Upper lobe of left lung (tissue), 6 donors: ENCODE data around the gene UNC119. TPM values are rescaled to one million over a fixed set of nuclear protein-coding genes. Genes with fewer than 3 reads are reported as not detected.

Experiments used
- ATAC-seq, 2 donors: fragments of 200-7000 bp; cut with Tn5 transposase; one replicate each; pipeline ENCODE4 v1.9.1; 2022; ENCODE audit warnings: mild to moderate bottlenecking in 2 of 2, moderate library complexity in 2 of 2; ENCODE audit not compliant: low FRiP score in 2 of 2
- DNase-seq, 2 donors: peaks; one replicate each; pipeline ENCODE4 v3.0.0-alpha.2; 2019 to 2020
- H3K27ac ChIP-seq, 4 donors: fragments of 200-600 bp; sonication (generic); one replicate each; pipeline ENCODE4 v1.5.1; 2016 to 2019
- H3K27me3 ChIP-seq, 4 donors: fragments of 200-600 bp; sonication (generic); one replicate each; pipeline ENCODE4 v1.5.1; 2017 to 2019
- H3K36me3 ChIP-seq, 4 donors: fragments of 200-600 bp; sonication (generic); one replicate each; pipeline ENCODE4 v1.5.1; 2016 to 2019
- H3K4me1 ChIP-seq, 4 donors: fragments of 200-600 bp; sonication (generic); one replicate each; pipeline ENCODE4 v1.5.1; 2018 to 2019
- H3K4me3 ChIP-seq, 4 donors: fragments of 200-600 bp; sonication (generic); one replicate each; pipeline ENCODE4 v1.5.1; 2017 to 2019; ENCODE audit warnings: mild to moderate bottlenecking in 2 of 4, moderate library complexity in 1 of 4
- H3K9me3 ChIP-seq, 4 donors: fragments of 200-600 bp; sonication (generic); one replicate each; pipeline ENCODE4 v1.5.1; 2018 to 2019
- CTCF ChIP-seq, 6 experiments: fragments of 450-650 bp in 4 of 6; fragments of 200-600 bp in 2 of 6; sonication (generic) in 2 of 6; IDR thresholded peaks; one replicate each; pipeline ENCODE4 v1.5.1; 2016 to 2019; ENCODE audit warnings: antibody characterized with exemption in 6 of 6
- EP300 ChIP-seq, 4 donors: sonication (generic); formaldehyde crosslinking; IDR thresholded peaks; one replicate each; pipeline ENCODE4 v1.5.1; 2017; ENCODE audit warnings: antibody characterized with exemption in 4 of 4, control low read depth in 2 of 4
- POLR2A ChIP-seq, 4 donors: fragments of 450-650 bp; IDR thresholded peaks; one replicate each; pipeline ENCODE4 v1.5.1; 2016 to 2017; ENCODE audit warnings: antibody characterized with exemption in 4 of 4, mild to moderate bottlenecking in 2 of 4
- POLR2AphosphoS5 ChIP-seq, 2 donors: sonication (generic); formaldehyde crosslinking; IDR thresholded peaks; one replicate each; pipeline ENCODE4 v1.5.1; 2017; ENCODE audit warnings: antibody characterized with exemption in 2 of 2
- WGBS, 2 donors: methylation state at CpG; one replicate each; pipeline ENCODE4 v1.1.5; 2017 to 2018; 5-methylcytosine and 5-hydroxymethylcytosine counted together
- total RNA-seq, 6 donors: library from RNA; depleted of rRNA in 4 of 6; stranded (reverse); fragments of >200 nt in 4 of 6; gene quantifications; one replicate each; pipeline versions ENCODE4 v1.1.0 to v1.2.1, GENCODE V29; 2016 to 2021
- donor health status: DM: no; HTN: no; CAD: no; lungs with moderate emphysema.
- donor health status: DM: no; HTN: yes; CAD: no; lungs with severe emphysema.

Gene UNC119
- total RNA-seq, 6 donors from 2014 or later, result 17.0 to 43.0 (median 25.6) TPM

DNA sequence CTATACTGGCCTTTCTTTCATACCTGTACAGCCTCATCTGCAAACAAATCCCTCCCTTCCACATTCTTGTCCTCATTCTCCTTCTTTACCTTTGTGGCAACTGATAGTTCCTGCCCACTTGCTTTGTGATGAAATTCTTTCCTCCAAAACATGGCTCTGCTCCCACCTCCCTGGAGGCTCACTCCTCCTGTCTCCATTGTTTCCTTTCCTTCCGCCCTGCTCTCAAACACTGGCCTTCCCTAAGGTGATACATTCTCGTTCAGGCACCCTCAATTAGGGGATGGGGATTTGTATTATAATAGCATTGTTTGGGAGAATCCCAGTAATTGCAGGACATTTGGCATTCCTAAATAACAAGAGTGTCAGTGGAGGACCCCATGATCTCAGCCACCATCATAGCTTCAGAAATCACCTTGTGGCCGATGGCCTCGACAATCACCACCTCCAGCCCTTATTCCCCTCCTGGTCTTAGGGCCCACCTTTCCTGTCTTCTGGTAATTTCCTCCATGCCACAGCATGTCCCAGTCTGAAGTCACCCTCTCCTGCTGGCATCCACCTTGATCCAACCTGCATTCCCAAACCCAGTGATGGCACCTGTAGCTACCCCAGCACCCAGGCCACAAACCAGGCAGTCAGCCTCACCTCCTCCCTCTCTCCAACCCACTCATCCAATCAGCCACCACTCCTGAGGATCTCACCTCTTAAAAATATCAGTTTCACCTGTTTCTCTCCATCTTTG, 7.9 kb downstream of the UNC119 start:
- 87 to 92% methylated on average over 4 of the region's 4 CpGs for WGBS, 2 donors
- H3K4me1 ChIP-seq, result peaks cover 2 to 18% (median 6%) of the 10 kb centered on the region in 4 donors
- TF ChIP-seq EP300 (IDR thresholded peaks at IDR 0.05) (no peak), CTCF (IDR thresholded peaks at IDR 0.05) (no peak), POLR2A (IDR thresholded peaks at IDR 0.05) (no peak), POLR2AphosphoS5 (IDR thresholded peaks at IDR 0.05) (no peak)
- no peak overlapping the region for H3K27ac ChIP-seq
- H3K9me3 ChIP-seq, result no peaks in the 10 kb centered on the region
- no peaks in the 10 kb centered on the region for H3K27me3 ChIP-seq
- H3K4me3 ChIP-seq, result no peak overlapping the region
- DNase-seq, result no peak
- no peak for ATAC-seq
- H3K36me3 ChIP-seq, result peaks cover 0 to 11% (median 5%) of the 10 kb centered on the region in 4 donors

- H3K36me3 ChIP-seq, result peaks cover 0 to under 1% (median 0%) of the 10 kb centered on the region in 4 donors
- H3K27ac ChIP-seq, result no peak overlapping the region
- no peaks in the 10 kb centered on the region for H3K9me3 ChIP-seq
- DNase-seq (no peak), ATAC-seq (no peak)
- no peak overlapping the region for H3K4me3 ChIP-seq
- no peaks in the 10 kb centered on the region for H3K4me1 ChIP-seq
- H3K27me3 ChIP-seq, result no peaks in the 10 kb centered on the region
- no peak for TF ChIP-seq EP300 (IDR thresholded peaks at IDR 0.05)
- TF ChIP-seq CTCF (IDR thresholded peaks at IDR 0.05), result no peak
- no peak for TF ChIP-seq POLR2A (IDR thresholded peaks at IDR 0.05)
- no peak for TF ChIP-seq POLR2AphosphoS5 (IDR thresholded peaks at IDR 0.05)
- 86 to 88% methylated on average over 4 of the region's 4 CpGs for WGBS, 2 donors
Measured at GRCh38 chr17:28541439-28541838, 11.0 kb downstream of the UNC119 start.

DNA sequence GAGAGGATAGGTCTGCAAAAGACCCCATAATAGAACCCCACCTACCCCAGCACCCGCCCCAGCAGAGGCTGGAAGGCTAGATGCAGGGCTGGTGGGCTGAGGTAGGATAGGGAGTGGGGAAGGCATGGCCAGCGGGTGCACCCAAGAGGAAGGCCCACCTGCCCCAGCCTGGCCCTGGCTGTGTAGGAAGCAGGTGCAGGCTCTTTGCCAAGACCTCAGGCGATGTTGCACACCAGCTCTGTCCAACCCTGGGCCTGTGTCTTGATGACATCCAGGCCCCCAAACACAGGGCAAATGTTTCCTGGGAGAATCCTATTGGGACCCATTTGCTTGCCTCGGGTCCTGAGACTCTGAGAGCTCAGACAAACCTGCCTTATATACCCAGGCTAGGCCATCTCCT, 12.2 kb downstream of the UNC119 start:
- WGBS, 2 donors, result 83 to 86% methylated on average over 3 to 4 of the region's 4 CpGs
- Histone ChIP-seq H3K9me3 (no peaks in the 10 kb centered on the region), H3K4me3 (no peak overlapping the region), H3K36me3 (no peaks in the 10 kb centered on the region), H3K4me1 (peaks cover 0 to 7% (median 3%) of the 10 kb centered on the region in 4 donors), H3K27me3 (no peaks in the 10 kb centered on the region), H3K27ac (no peak overlapping the region)
- TF ChIP-seq CTCF (IDR thresholded peaks at IDR 0.05) (no peak), POLR2A (IDR thresholded peaks at IDR 0.05) (no peak), POLR2AphosphoS5 (IDR thresholded peaks at IDR 0.05) (no peak)
- ATAC-seq (no peak), DNase-seq (no peak)

DNA sequence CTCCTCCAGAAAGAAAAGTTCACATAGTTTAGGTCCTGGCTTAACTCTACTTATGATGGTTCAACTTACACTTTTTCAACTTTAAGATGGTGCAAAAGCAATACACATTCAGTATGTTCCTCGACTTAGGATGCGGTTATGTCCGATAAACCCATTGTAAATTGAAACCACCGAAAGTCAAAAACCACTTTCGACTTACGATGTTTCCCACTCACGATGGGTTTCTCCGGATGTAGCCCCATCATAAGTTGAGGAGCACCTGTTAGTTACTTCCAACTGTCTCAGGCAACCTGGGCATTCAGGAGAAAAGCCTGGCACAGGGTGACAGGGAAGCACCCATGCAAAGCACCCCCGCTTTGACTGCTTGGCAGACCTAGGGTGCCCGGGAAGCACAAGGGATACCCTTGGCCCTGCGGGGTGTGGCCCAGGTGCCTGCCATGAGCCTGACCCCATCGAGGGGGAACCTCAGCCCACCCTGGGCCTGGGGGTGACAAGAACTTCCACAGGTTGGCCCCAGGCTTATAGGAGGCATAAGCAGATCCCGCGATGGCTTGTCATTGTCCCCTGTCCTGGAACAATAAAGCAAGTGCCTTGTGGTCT, 14.0 kb downstream of the UNC119 start:
- H3K4me3 ChIP-seq, result no peak overlapping the region
- no peak overlapping the region for H3K27ac ChIP-seq
- no peaks in the 10 kb centered on the region for H3K36me3 ChIP-seq
- H3K27me3 ChIP-seq, result no peaks in the 10 kb centered on the region
- 89 to 90% methylated on average over 9 to 14 of the region's 14 CpGs for WGBS, 2 donors
- peaks cover 0 to 13% (median 3%) of the 10 kb centered on the region in 4 donors for H3K4me1 ChIP-seq
- ATAC-seq (no peak), DNase-seq (no peak)
- H3K9me3 ChIP-seq, result no peaks in the 10 kb centered on the region
- TF ChIP-seq POLR2AphosphoS5 (IDR thresholded peaks at IDR 0.05) (no peak), CTCF (IDR thresholded peaks at IDR 0.05) (no peak), EP300 (IDR thresholded peaks at IDR 0.05) (no peak), POLR2A (IDR thresholded peaks at IDR 0.05) (no peak)
